ENCODE results near the gene COLEC11.

DNA sequence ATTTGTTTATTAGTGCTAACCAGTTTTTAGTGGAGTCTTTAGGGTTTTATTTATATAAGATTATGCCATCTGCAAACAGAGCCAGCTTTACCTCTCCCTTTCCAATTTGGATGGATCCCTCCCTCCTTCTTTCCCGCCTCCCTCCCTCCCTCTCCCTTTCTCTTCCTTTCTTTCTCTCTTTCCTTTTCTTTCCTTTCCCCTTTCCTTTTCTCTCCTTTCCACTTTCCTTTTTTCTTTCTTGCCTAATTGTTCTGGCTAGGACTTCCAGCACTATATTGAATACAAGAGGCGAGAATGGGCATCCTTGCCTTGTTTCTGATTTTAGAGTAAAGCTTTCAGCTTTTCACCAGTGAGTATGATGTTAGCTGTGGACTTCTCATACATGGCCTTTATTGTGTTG lies 24.1 kb downstream of the COLEC11 start:
- TF ChIP-seq CTCF (IDR thresholded peaks at IDR 0.05) (no peak), EZH2 (IDR thresholded peaks at IDR 0.05; ENCODE audit: borderline replicate concordance, insufficient read depth, low read depth, low read length, poor library complexity, severe bottlenecking) (no peak)

Data from B cell (primary cell).